MCF 10A (cell line): ENCODE data around the gene PACSIN1. TPM values are rescaled to one million over a fixed set of nuclear protein-coding genes. Genes with fewer than 3 reads are reported as not detected.
A peak's percentile ranks its signal among the peaks of the same experiment; 100 is the strongest.

Source experiments
- BruUV-seq: library from RNA; stranded (reverse); fragments of 400-500 nt; replicated peaks from 2 replicates; lab custom pipeline; 2021; lab: Mats Ljungman, UMichigan
- CTCF ChIA-PET: fragments of 300-600 bp; sonication (Branson Sonifier 250); formaldehyde crosslinking; extraction: SDS; loops from one replicate; lab custom pipeline; 2021; ENCODE audit warnings: antibody characterized with exemption, inconsistent platforms; lab: Yijun Ruan, JAX
- POLR2A ChIA-PET: fragments of 300-600, 350-650 bp; sonication (Branson Sonifier 250); formaldehyde crosslinking; extraction: SDS; loops from one replicate; lab custom pipeline; 2020; ENCODE audit warnings: antibody characterized with exemption, inconsistent platforms; lab: Yijun Ruan, JAX
- DNase-seq: peaks from one replicate; pipeline ENCODE4 v3.0.0-alpha.2; 2018; ENCODE audit not compliant: unreplicated experiment
- H3K27ac Mint-ChIP-seq: one replicate; pipeline ENCODE4 v1.8.0; 2022; ENCODE audit warnings: mild to moderate bottlenecking, low read depth, mixed read lengths; ENCODE audit not compliant: unreplicated experiment
- H3K27me3 Mint-ChIP-seq: one replicate; pipeline ENCODE4 v1.8.0; 2022; ENCODE audit warnings: mixed read lengths; ENCODE audit not compliant: insufficient read depth, unreplicated experiment
- H3K36me3 Mint-ChIP-seq: one replicate; pipeline ENCODE4 v1.8.0; 2022; ENCODE audit warnings: mild to moderate bottlenecking, moderate library complexity, mixed read lengths; ENCODE audit not compliant: insufficient read depth, unreplicated experiment
- H3K4me1 Mint-ChIP-seq: one replicate; pipeline ENCODE4 v1.8.0; 2022; ENCODE audit warnings: mixed read lengths; ENCODE audit not compliant: insufficient read depth, unreplicated experiment
- H3K4me3 Mint-ChIP-seq: one replicate; pipeline ENCODE4 v1.8.0; 2022; ENCODE audit warnings: mild to moderate bottlenecking, moderate library complexity, mixed read lengths; ENCODE audit not compliant: unreplicated experiment
- H3K9me3 Mint-ChIP-seq: one replicate; pipeline ENCODE4 v1.8.0; 2022; ENCODE audit warnings: mixed read lengths; ENCODE audit not compliant: unreplicated experiment
- CTCF ChIP-seq: fragments of 200-600 bp; IDR thresholded peaks from one replicate; pipeline ENCODE4 v1.8.0; 2022; ENCODE audit warnings: antibody characterized with exemption, mild to moderate bottlenecking; ENCODE audit not compliant: unreplicated experiment
- intact Hi-C: fragments of 100-400 bp; cut with micrococcal nuclease; formaldehyde crosslinking; loops from 2 replicates; pipeline ENCODE4 v1.14.1; 2022
- total RNA-seq: library from RNA; stranded (reverse); gene quantifications from 2 replicates; pipeline ENCODE4 v1.2.3, GENCODE V29; 2022

PACSIN1 gene
- total RNA-seq, 1 experiment from 2014 or later, result not detected

GRCh38 chr6:34459899-34460593 lies 5.8 kb upstream of the PACSIN1 start:
- Mint-ChIP-seq H3K27me3 (no peaks in the 10 kb centered on the region), H3K27ac (no peak overlapping the region), H3K4me3 (no peak overlapping the region), H3K9me3 (no peaks in the 10 kb centered on the region), H3K4me1 (peaks cover 6% of the 10 kb centered on the region), H3K36me3 (peaks cover 6% of the 10 kb centered on the region)
- CTCF ChIA-PET, result interaction anchor here (0.5 to 5.6 kb wide), 30 partner anchors 8 to 746 kb away, joined by 3 to 60 read pairs (median 4); partner anchors contain the start of genes RPS10 and SNRPC
- DNase-seq, result peak; percentile 63
- intact Hi-C loops, result loop anchor here (1.0 to 5.0 kb wide), 4 partner anchors 67 to 680 kb away; no protein-coding TSS in a partner anchor
- TF ChIP-seq CTCF, result peak; percentile 73
- POLR2A ChIA-PET, result interaction anchor here (0.8 to 1.4 kb wide), 6 partner anchors 11 to 429 kb away, joined by 3 to 6 read pairs (median 3); partner anchors contain the start of genes ANKS1A and SMIM29
- no TSS peak for BruUV-seq

- DNase-seq, result peak; percentile 44
- ChIA-PET CTCF (interaction anchor here (0.5 to 5.6 kb wide), 22 partner anchors 13 to 745 kb away, joined by 3 to 60 read pairs (median 3); no protein-coding TSS in a partner anchor), POLR2A (interaction anchor here (1.3 to 1.4 kb wide), 3 partner anchors 143 to 212 kb away, joined by 3 to 6 read pairs (median 4); partner anchors contain the start of gene SMIM29)
- no TSS peak for BruUV-seq
- intact Hi-C loops, result loop anchor here (1.0 to 5.0 kb wide), 4 partner anchors 66 to 679 kb away; no protein-coding TSS in a partner anchor
- Mint-ChIP-seq H3K4me1 (peaks cover 6% of the 10 kb centered on the region), H3K27ac (peak overlapping the region; percentile 54), H3K27me3 (no peaks in the 10 kb centered on the region), H3K9me3 (no peaks in the 10 kb centered on the region), H3K36me3 (peaks cover 6% of the 10 kb centered on the region), H3K4me3 (no peak overlapping the region)
- TF ChIP-seq CTCF, result no peak
Observed at GRCh38 chr6:34460796-34461507, 4.9 kb upstream of the PACSIN1 start.

- Mint-ChIP-seq H3K4me3 (no peak overlapping the region), H3K36me3 (peaks cover 6% of the 10 kb centered on the region), H3K27ac (peak overlapping the region; percentile 54), H3K27me3 (no peaks in the 10 kb centered on the region), H3K4me1 (peaks cover 6% of the 10 kb centered on the region), H3K9me3 (no peaks in the 10 kb centered on the region)
- CTCF ChIA-PET, result interaction anchor here (0.5 to 0.6 kb wide), 2 partner anchors 21 to 561 kb away, joined by 3 to 5 read pairs; no protein-coding TSS in a partner anchor
- DNase-seq, result no peak
- intact Hi-C loops, result loop anchor here (5.0 kb wide), 1 partner anchor 525 kb away; no protein-coding TSS in a partner anchor
- POLR2A ChIA-PET, result no interaction called here
- no peak for TF ChIP-seq CTCF
- BruUV-seq, result no TSS peak
Observed at GRCh38 chr6:34462010-34462409, 3.9 kb upstream of the PACSIN1 start.

GRCh38 chr6:34462551-34462971 lies 3.3 kb upstream of the PACSIN1 start:
- POLR2A ChIA-PET, result no interaction called here
- DNase-seq, result peak; percentile 36
- Mint-ChIP-seq H3K36me3 (peaks cover 6% of the 10 kb centered on the region), H3K27me3 (no peaks in the 10 kb centered on the region), H3K4me3 (no peak overlapping the region), H3K4me1 (peaks cover 6% of the 10 kb centered on the region), H3K27ac (no peak overlapping the region), H3K9me3 (no peaks in the 10 kb centered on the region)
- TF ChIP-seq CTCF, result no peak
- intact Hi-C loops, result loop anchor here (5.0 kb wide), 1 partner anchor 525 kb away; no protein-coding TSS in a partner anchor
- no TSS peak for BruUV-seq
- CTCF ChIA-PET, result interaction anchor here (0.5 to 1.2 kb wide), 2 partner anchors 20 to 146 kb away, joined by 3 to 5 read pairs; no protein-coding TSS in a partner anchor
